H9 (cell line): ENCODE results near the gene MSI2. TPM values are rescaled to one million over a fixed set of nuclear protein-coding genes. Genes with fewer than 3 reads are reported as not detected.
A peak's percentile ranks its signal among the peaks of the same experiment; 100 is the strongest.

Experiments used
- DNase-seq: peaks from one replicate; pipeline ENCODE4 v3.0.0-alpha.2; 2017
- H2AFZ ChIP-seq: one replicate; pipeline ENCODE4 v1.6.1; 2013; ENCODE audit warnings: mild to moderate bottlenecking, low read length, control low read depth, moderate library complexity
- H2AK5ac ChIP-seq: 2 replicates; pipeline ENCODE4 v1.6.1; 2013; ENCODE audit warnings: low read length, control low read depth, mixed read lengths; ENCODE audit not compliant: insufficient read length
- H2BK120ac ChIP-seq: one replicate; pipeline ENCODE4 v1.6.1; 2013; ENCODE audit warnings: low read depth, mild to moderate bottlenecking, low read length, control low read depth, inconsistent platforms; ENCODE audit not compliant: poor library complexity, severe bottlenecking
- H2BK12ac ChIP-seq: 2 replicates; pipeline ENCODE4 v1.6.1; 2013; ENCODE audit warnings: low read length, control low read depth, mixed read lengths, low read depth; ENCODE audit not compliant: insufficient read length
- H2BK15ac ChIP-seq: 2 replicates; pipeline ENCODE4 v1.6.1; 2013; ENCODE audit warnings: low read depth, low read length, control low read depth
- H2BK20ac ChIP-seq: one replicate; pipeline ENCODE4 v1.6.1; 2013; ENCODE audit warnings: low read depth, mild to moderate bottlenecking, low read length, control low read depth, inconsistent platforms; ENCODE audit not compliant: poor library complexity, severe bottlenecking
- H2BK5ac ChIP-seq: 2 replicates; pipeline ENCODE4 v1.6.1; 2013; ENCODE audit warnings: low read length, control low read depth, mixed read lengths; ENCODE audit not compliant: insufficient read length
- H3K14ac ChIP-seq: 2 replicates; pipeline ENCODE4 v1.6.1; 2013; ENCODE audit warnings: low read length, control low read depth; ENCODE audit not compliant: insufficient read depth
- H3K18ac ChIP-seq: 2 replicates; pipeline ENCODE4 v1.6.1; 2013; ENCODE audit warnings: low read depth, mild to moderate bottlenecking, mixed read lengths, low read length, control low read depth; ENCODE audit not compliant: insufficient read length
- H3K23ac ChIP-seq: 2 replicates; pipeline ENCODE4 v1.6.1; 2013; ENCODE audit warnings: low read length, control low read depth, mixed read lengths, low read depth; ENCODE audit not compliant: insufficient read length
- H3K23me2 ChIP-seq: 2 replicates; pipeline ENCODE4 v1.6.1; 2013; ENCODE audit warnings: low read depth, mild to moderate bottlenecking, mixed read lengths, low read length, control low read depth; ENCODE audit not compliant: insufficient read length, poor library complexity, severe bottlenecking
- H3K27ac ChIP-seq: 2 replicates; pipeline ENCODE4 v1.5.1; 2013; ENCODE audit warnings: low read length, control low read depth, mixed read lengths, low read depth; ENCODE audit not compliant: insufficient read length
- H3K27me3 ChIP-seq: 2 replicates; pipeline ENCODE4 v1.6.1; 2013; ENCODE audit warnings: low read length, control low read depth, inconsistent platforms; ENCODE audit not compliant: insufficient read depth
- H3K4ac ChIP-seq: 2 replicates; pipeline ENCODE4 v1.6.1; 2013; ENCODE audit warnings: low read depth, mild to moderate bottlenecking, control low read depth, inconsistent platforms, low read length, moderate library complexity
- H3K4me1 ChIP-seq: 2 replicates; pipeline ENCODE4 v1.6.1; 2013; ENCODE audit warnings: low read length, control low read depth, inconsistent platforms; ENCODE audit not compliant: insufficient read depth
- H3K4me2 ChIP-seq: 2 replicates; pipeline ENCODE4 v1.6.1; 2013; ENCODE audit warnings: low read length, control low read depth, mixed read lengths; ENCODE audit not compliant: insufficient read length, insufficient read depth
- H3K56ac ChIP-seq: 2 replicates; pipeline ENCODE4 v1.6.1; 2013; ENCODE audit warnings: low read depth, mild to moderate bottlenecking, mixed read lengths, low read length, control low read depth; ENCODE audit not compliant: insufficient read length
- H3K79me1 ChIP-seq: 2 replicates; pipeline ENCODE4 v1.6.1; 2013; ENCODE audit warnings: low read depth, mild to moderate bottlenecking, moderate library complexity, low read length, control low read depth, inconsistent platforms; ENCODE audit not compliant: insufficient read depth, poor library complexity, severe bottlenecking
- H3K79me2 ChIP-seq: 2 replicates; pipeline ENCODE4 v1.6.1; 2013; ENCODE audit warnings: low read length, control low read depth, inconsistent platforms; ENCODE audit not compliant: insufficient read depth
- H3K9ac ChIP-seq: 2 replicates; pipeline ENCODE4 v1.6.1; 2013; ENCODE audit warnings: low read length, control low read depth, mixed read lengths; ENCODE audit not compliant: insufficient read length; ENCODE audit errors: extremely low read depth
- H3K9me3 ChIP-seq: one replicate; pipeline ENCODE4 v1.6.1; 2013; ENCODE audit warnings: low read depth, low read length, inconsistent platforms; ENCODE audit not compliant: control insufficient read depth
- H3T11ph ChIP-seq: one replicate; pipeline ENCODE4 v1.6.1; 2013; ENCODE audit warnings: mild to moderate bottlenecking, low read length, control low read depth, inconsistent platforms
- H4K20me1 ChIP-seq: one replicate; pipeline ENCODE4 v1.6.1; 2013; ENCODE audit not compliant: control insufficient read depth, insufficient read length, insufficient read depth
- H4K5ac ChIP-seq: 2 replicates; pipeline ENCODE4 v1.6.1; 2013; ENCODE audit warnings: low read depth, mild to moderate bottlenecking, mixed read lengths, low read length, control low read depth; ENCODE audit not compliant: insufficient read length
- H4K8ac ChIP-seq: replicated peaks from 2 replicates; pipeline ENCODE4 v1.6.1; 2013; ENCODE audit warnings: low read length, control low read depth, mixed read lengths, low read depth; ENCODE audit not compliant: insufficient read length
- H4K91ac ChIP-seq: 2 replicates; pipeline ENCODE4 v1.6.1; 2013; ENCODE audit warnings: low read depth, mild to moderate bottlenecking, moderate library complexity, mixed read lengths, low read length, control low read depth; ENCODE audit not compliant: insufficient read length
- H3K27ac Mint-ChIP-seq, 3 experiments: 2 replicates in 2 of 3; 3 replicates in 1 of 3; pipeline ENCODE4 v1.8.0; 2020 to 2021; ENCODE audit warnings: mixed read lengths in 3 of 3, mild to moderate bottlenecking in 1 of 3, moderate library complexity in 1 of 3
- H3K27me3 Mint-ChIP-seq: 2 replicates; pipeline ENCODE4 v1.8.0; 2021; ENCODE audit warnings: low read depth, mild to moderate bottlenecking, moderate library complexity, mixed read lengths
- H3K36me3 Mint-ChIP-seq, 3 experiments: 2 replicates in 2 of 3; 3 replicates in 1 of 3; pipeline ENCODE4 v1.8.0; 2020 to 2021; ENCODE audit warnings: low read depth in 3 of 3, mixed read lengths in 3 of 3; ENCODE audit not compliant: insufficient read depth in 1 of 3
- H3K4me1 Mint-ChIP-seq, 2 experiments: 2 replicates each; pipeline ENCODE4 v1.8.0; 2020; ENCODE audit warnings: mixed read lengths in 2 of 2
- H3K4me3 Mint-ChIP-seq, 2 experiments: 2 replicates in 1 of 2; 3 replicates in 1 of 2; pipeline ENCODE4 v1.8.0; 2020 to 2021; ENCODE audit warnings: mild to moderate bottlenecking in 2 of 2, mixed read lengths in 2 of 2, moderate library complexity in 1 of 2
- H3K9me3 Mint-ChIP-seq, 2 experiments: 2 replicates in 1 of 2; 3 replicates in 1 of 2; pipeline ENCODE4 v1.8.0; 2020; ENCODE audit warnings: mild to moderate bottlenecking in 2 of 2, mixed read lengths in 2 of 2, moderate library complexity in 1 of 2
- WGBS: extraction: QIAGEN DNeasy Blood & Tissue Kit; methylation state at CpG from one replicate; pipeline ENCODE4 v1.1.7; 2013; ENCODE audit warnings: missing lambda C conversion rate, low lambda C conversion rate, mixed read lengths; ENCODE audit not compliant: insufficient read length; ENCODE audit errors: extremely low coverage; 5-methylcytosine and 5-hydroxymethylcytosine counted together
- total RNA-seq: library from RNA; stranded (reverse); gene quantifications from 2 replicates; pipeline ENCODE4 v1.2.1, GENCODE V29; 2021
- TF ChIP-seq, protein P1 (sequence below): fragments of 200-600 bp; sonication (generic); conservative IDR thresholded peaks from 3 replicates; pipeline ENCODE4 v1.8.0; 2021; ENCODE audit warnings: antibody characterized with exemption, mild to moderate bottlenecking

The MSI2 gene
- total RNA-seq, 1 experiment from 2014 or later = 98.5 TPM

DNA sequence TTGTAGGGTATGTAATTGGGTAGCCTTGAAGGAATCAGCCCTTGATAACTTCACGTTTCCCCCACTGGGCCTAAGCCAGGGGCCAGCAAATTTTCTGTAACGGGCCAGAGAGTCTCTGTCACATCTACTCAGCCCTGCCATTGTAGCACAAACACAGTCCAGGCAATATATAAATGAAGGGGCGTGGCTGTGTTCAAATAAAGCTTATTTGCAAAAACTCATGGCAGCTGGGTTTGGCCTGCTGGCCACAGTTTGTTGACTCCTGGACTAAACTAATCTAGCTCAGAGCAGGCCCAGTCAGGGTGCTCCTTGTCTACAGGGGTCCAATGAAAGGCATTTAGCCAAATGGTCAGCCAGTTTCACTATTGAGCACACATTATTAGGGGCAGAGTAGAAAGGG lies 347.2 kb downstream of the MSI2 start:
- H4K20me1 ChIP-seq = no peaks in the 10 kb centered on the region
- H2AK5ac ChIP-seq = no peak overlapping the region
- H3T11ph ChIP-seq = no peak overlapping the region
- TF ChIP-seq, protein P1, sequence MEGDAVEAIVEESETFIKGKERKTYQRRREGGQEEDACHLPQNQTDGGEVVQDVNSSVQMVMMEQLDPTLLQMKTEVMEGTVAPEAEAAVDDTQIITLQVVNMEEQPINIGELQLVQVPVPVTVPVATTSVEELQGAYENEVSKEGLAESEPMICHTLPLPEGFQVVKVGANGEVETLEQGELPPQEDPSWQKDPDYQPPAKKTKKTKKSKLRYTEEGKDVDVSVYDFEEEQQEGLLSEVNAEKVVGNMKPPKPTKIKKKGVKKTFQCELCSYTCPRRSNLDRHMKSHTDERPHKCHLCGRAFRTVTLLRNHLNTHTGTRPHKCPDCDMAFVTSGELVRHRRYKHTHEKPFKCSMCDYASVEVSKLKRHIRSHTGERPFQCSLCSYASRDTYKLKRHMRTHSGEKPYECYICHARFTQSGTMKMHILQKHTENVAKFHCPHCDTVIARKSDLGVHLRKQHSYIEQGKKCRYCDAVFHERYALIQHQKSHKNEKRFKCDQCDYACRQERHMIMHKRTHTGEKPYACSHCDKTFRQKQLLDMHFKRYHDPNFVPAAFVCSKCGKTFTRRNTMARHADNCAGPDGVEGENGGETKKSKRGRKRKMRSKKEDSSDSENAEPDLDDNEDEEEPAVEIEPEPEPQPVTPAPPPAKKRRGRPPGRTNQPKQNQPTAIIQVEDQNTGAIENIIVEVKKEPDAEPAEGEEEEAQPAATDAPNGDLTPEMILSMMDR = no peak
- no peaks in the 10 kb centered on the region for H3K23me2 ChIP-seq
- H3K4ac ChIP-seq = no peak overlapping the region
- no peaks in the 10 kb centered on the region for H3K79me1 ChIP-seq
- H3K27me3 ChIP-seq = no peaks in the 10 kb centered on the region
- Mint-ChIP-seq H3K27me3 (no peaks in the 10 kb centered on the region; the same call in 1 of the 2 replicates), H3K27ac (0 out of 7 replicates have a peak overlapping the region, but pooled peaks of 1 of the 3 experiments have one; percentile 61), H3K9me3 (no peaks in the 10 kb centered on the region), H3K4me3 (no peak overlapping the region), H3K4me1 (peaks cover 47 to 48% of the 10 kb centered on the region in 2 experiments), H3K36me3 (peaks cover 0 to 5% (median 3%) of the 10 kb centered on the region in 3 experiments; a peak in 3 of 7 replicates)
- no CpG with 5 or more reads among the region's 3 CpGs for WGBS
- H2BK20ac ChIP-seq = no peak overlapping the region
- H2BK120ac ChIP-seq = no peak overlapping the region
- H4K8ac ChIP-seq = no peak overlapping the region
- no peak for DNase-seq
- no peaks in the 10 kb centered on the region for H3K79me2 ChIP-seq
- H2BK12ac ChIP-seq = no peak overlapping the region
- H3K23ac ChIP-seq = no peak overlapping the region
- H2BK5ac ChIP-seq = no peak overlapping the region
- H3K18ac ChIP-seq = no peak overlapping the region
- no peak overlapping the region for H4K5ac ChIP-seq
- H3K9me3 ChIP-seq = no peaks in the 10 kb centered on the region
- no peak overlapping the region for H4K91ac ChIP-seq
- no peak overlapping the region for H3K56ac ChIP-seq
- no peak overlapping the region for H3K4me2 ChIP-seq
- H2BK15ac ChIP-seq = no peak overlapping the region
- no peak overlapping the region for H3K27ac ChIP-seq
- no peak overlapping the region for H2AFZ ChIP-seq
- H3K4me1 ChIP-seq = peaks cover 3% of the 10 kb centered on the region; the same call in 1 of the 2 replicates
- no peak overlapping the region for H3K14ac ChIP-seq
- H3K9ac ChIP-seq = no peak overlapping the region
